Fibroblast of lung (primary cell): Measurements from ENCODE around the gene ARHGAP28.

Source experiments
- CTCF ChIP-seq, 2 donors: IDR thresholded peaks in 1 of 2; conservative IDR thresholded peaks in 1 of 2; 1 replicate in 1 of 2; 2 replicates in 1 of 2; pipeline ENCODE4 v1.5.1; 2011 to 2012; ENCODE audit warnings: low read length in 2 of 2, control low read depth in 1 of 2, inconsistent platforms in 1 of 2, low read depth in 1 of 2, mild to moderate bottlenecking in 1 of 2
- EZH2 ChIP-seq: IDR thresholded peaks from 2 replicates; pipeline ENCODE4 v1.5.1; 2012; ENCODE audit warnings: low read length, control low read depth, mild to moderate bottlenecking; ENCODE audit errors: missing control alignments

GRCh38 chr18:6961331-6961730 lies 231.8 kb downstream of the ARHGAP28 start:
- no peak for TF ChIP-seq CTCF (conservative IDR thresholded peaks at IDR 0.05 in 1 of 2, IDR thresholded peaks at IDR 0.05 in 1 of 2; ENCODE audit: low read depth in 1 of 2, low read length in 2 of 2)
- no peak for TF ChIP-seq EZH2
